Stimulated activated naive CD8-positive, alpha-beta T cell treated with anti-CD3 and anti-CD28 coated beads, Interleukin-15, Interleukin-2, amounts not matched to agents 100 U/mL and 50 U/mL, for 24 hours (primary cell): ENCODE data around the gene NUMA1.

Experiments
- ATAC-seq: fragments of 150-1000 bp; cut with Tn5 transposase; one replicate; pipeline ENCODE4 v1.10.0; 2021
- DNase-seq: peaks from one replicate; pipeline ENCODE4 v3.0.0; 2021

Gene NUMA1

DNA sequence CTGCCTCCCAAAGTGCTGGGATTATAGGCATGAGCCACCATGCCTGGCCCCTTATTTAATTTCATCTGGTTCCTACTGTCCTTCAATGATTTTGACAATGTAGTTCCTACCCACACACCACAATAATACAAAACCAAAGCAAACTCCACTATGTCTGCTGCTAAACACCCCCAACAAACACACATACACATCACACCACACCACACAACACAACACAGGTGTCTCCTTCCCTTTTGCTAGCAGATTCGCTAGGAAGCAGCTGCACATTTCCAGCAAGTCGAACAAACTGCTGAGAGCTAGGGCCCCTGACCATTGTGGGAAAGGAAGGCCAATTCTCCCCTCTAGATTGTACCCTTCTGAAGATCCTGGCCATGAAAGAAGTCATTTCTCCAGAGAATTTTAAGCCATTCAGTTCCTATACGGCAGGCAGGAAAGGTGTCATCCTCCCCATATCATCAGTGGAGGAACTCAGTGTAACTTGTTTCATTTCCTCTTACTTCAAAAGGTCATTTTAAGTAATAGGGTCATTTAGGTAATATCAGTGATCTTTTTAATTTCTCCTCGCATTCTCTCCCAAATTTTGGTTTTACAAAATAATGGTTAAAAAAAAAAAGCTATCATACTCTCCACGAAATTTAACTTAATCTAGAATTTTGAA lies 18.5 kb downstream of the NUMA1 start:
- DNase-seq (no peak), ATAC-seq (no peak)

DNA sequence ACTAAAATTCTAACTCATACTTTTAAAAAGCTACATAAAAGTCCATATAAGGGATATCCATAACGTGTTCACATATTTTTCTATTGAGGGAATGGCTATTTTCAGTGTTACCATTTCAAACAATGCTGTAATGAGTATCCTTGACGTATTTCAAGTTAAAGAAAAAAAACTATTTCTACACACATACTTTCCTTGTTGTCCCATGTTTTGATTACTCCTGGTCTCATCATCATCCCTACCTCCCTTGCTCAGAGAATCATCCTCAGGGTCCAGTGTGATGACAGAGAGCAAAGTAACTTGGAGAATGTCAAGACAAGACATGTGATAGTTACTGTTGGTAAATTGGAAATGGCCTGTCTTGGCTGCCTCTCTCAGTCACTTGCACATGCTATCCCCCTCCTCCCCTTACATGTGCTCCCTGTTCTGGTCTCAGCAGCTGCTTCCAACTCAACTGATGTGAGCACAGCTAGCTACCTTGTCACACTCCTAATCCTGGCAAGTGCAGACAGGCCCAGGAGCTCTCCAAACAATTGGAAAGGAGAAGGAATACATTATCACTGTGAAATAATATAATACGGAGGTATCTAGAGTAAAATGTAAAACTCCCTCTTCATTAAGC lies 21.8 kb downstream of the NUMA1 start:
- DNase-seq (no peak), ATAC-seq (no peak)

DNA sequence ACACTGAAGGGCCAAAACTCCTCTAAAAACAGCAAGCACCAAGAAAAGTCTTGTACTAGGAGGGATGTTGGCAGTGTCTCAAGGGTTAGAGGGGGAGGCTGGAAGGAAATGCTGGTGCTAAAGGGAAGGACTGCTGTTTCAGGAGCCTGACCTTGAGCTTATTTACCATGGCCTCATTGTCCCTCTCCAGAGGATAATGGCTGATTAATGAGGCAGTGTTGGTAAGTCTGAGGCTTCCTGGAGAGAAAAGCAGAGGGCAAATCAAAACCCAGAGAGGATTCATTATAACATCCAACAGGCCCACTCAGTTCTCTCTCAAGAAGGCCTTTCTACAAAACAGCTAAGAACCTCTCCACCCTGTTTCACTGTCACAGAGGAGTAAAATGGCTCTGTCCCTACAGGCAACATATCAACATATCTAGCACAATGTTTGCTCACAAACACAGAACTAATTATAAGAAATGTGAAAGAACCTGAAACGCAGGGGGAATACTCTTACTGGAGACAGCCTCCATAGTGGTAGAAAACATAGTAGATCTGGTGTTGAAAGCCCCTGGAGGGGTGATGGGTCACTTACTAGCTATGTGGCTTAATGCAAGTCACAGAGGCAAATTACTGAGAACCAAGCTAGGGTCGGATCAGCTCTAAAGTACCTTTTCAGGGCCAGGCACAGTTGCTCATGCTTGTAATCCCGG lies 31.4 kb downstream of the NUMA1 start:
- no peak for DNase-seq
- ATAC-seq: no peak

DNA sequence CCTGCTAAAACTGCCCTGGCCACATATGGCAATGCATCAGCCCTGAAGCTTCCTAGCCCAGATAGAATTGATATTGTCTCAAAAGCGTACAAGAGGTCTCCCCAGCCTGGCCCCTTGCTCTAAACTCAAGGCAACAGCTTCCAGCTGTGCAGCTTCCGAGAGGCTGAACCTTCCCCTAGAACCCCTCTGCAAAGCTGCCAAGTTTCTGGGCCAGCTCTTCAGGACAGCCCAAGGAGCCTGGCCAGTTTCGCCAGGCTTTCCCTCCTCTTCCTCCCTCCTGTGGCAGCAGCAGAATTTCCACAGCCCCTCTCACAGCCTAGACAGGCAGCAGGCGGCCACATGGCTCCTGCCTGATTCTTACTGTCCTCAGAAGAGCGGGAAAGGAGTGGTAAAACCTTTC lies 34.5 kb downstream of the NUMA1 start:
- ATAC-seq (no peak), DNase-seq (no peak)

DNA sequence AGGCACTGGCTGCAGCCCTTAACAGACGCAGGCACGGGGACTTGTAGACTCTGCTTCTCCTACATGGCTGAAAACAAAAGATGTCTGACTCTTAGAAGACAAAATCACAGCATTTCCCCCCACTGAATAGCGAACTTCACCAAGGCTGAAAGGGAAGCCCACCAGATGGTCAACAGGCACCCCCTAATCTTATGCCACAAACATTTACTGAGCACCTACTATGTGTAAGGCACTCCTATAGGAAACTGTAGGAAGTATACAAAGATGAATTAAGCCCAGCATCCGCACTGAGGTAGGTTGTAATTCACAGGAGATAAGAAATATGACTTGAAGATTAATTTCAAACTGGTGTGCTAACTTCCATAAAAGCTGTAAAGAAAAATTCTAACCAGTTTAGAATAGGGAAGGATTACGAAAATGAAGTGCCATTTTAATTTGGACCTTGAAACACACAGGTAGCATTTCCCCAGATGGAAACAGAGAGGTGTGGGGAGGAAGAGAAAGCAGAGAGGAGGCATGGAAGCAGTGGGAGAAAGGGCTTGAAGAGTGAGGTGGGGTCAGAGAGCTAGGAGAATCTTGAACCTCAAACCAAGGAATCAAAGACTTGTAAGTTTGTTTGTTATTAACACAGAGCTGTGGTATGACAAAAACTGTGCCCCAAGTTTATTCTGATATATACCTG lies 38.1 kb downstream of the NUMA1 start:
- no peak for ATAC-seq

DNA sequence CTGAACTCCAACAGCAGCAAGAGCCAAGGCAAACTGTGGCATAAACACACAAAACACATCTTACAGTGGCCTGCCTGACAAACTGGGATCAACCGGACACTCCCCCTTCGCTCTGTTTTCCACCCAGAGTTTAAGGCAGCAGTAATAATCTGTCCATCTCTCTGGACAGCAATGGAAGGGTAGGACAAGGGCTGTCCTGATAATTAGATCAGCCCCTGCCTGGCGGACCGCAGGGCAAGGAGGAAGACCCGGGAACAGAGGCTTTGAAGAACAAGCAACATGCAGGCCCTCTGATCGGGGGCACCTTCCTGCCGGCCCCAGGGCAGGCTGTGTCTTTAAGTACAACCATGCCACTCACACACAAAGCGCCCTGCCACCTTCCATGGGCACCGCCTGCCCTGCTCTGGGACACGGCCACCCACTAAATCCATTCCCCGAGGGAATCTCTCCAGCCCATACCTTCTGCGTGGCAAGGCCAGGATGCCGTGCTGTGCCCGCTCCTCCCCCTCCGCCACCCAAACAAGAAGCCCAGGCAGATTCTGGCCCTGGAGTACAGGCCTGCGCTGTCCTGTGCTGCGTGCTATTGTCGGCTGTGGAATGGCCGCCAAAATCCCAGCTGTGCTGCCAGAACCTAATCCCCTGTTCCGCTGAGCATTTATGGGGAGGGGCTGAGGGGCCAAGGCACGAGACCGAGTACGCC lies 38.8 kb downstream of the NUMA1 start:
- DNase-seq: peak; percentile 37
- peak; percentile 51 for ATAC-seq

More for the DNA sequence above, 38.1 kb downstream of the NUMA1 start:
- DNase-seq: no peak

DNA sequence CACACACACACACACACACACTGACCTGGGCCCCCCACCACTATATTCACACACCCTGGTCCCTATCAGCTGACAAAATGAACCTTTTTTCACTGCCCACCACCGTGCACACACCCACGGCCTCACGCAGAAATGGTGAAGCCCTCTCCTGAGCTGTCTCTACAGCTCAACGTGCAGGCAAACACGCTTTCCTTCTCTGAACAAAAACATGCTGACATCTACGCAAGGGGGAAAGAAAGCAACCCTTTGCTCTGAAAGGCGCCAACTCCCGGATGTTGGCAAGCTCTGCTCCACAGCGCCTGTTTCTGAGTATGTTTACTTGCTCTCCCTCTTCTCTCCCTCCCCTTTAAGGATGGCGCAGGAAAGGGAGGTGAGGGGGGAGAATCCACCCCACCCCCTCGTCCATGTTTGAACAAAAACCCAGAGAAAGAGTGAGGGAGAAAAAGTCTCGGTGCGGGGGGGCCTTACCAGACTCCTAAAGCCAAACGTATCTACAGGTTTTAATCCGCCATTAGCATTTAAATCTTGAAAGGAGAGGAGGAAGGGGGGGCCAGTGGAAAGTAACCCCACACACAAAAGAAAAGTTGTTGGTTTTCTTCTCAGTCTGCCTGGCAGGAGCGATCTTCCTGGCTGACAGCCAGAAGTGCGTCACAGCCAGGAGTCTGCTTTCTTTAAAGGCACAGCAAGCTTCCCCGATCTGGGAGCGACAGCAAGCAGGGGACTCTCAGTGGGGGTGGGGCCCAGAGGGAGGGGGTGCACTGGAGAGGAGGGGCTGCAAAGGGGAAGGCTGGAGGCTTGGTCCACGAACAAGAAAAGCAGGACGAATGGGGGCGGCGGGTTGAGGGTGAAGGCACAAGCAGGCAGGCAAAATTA lies 39.6 kb downstream of the NUMA1 start:
- ATAC-seq (peak; percentile 61), DNase-seq (peak; percentile 81)

DNA sequence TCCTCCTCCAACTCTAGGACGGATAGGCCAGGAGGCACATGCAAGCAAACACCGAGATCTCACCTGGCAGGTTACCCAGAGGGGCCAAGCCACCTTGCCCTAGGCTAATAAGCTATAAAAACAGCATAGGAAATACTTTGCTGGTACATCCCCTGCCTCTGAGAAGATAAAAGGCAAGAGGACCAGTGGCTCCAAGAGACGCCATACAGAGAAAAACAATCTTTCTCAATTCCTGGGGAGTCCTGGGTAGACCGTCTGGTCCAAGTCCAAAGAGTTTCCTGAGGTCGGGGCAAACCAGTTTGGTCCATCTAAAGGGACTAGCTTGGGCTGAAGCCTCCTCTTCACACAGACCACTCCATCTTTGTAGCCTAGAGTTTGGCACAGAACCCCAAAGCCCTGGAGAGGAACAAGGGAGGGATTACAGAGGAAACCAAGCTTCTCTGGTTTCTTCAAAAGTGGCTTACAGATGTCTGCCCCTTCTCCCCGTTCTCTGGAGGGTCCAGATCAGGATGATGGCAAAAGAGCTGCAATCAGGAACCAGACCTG lies 40.4 kb downstream of the NUMA1 start:
- DNase-seq: peak; percentile 12
- ATAC-seq: no peak

DNA sequence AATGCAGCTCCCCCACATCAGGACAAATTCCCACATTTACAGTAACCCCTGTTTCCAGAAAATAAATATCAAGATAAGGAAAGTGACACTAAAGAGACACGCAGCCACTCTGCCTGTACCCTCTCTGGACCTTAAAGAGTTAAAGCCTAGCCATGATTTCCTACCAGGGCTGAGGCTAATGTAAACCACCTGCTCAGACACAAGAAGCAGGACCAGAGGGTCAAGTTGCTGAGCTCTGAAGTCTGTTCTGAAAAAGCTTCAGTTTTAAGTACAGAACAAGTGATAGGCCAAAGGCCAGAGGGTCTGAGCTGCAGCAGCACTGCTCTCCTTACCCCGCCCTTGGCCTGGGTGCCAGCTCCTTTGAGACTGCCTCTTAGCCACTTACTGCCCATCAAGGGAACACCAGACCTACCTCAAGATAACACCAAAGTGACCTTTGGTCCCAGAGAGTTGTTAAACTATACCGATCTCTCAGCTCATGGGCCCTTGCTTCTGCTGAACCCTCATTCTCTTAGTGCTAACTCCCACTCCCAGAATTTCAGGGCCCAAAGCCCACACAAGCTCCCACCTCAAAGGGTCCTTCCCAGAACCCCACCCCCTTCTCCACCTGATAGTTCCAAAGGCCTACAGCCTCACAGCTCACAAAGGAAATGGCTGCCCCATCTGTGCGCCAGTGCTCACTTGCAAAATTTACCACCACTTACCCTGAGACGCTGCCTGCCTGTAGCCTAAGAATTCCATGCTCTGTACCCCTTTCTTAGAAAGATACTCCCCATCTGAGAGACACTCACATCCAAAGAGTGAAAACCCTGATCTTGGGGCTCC lies 41.1 kb downstream of the NUMA1 start:
- peak; percentile 13 for DNase-seq
- ATAC-seq: no peak

DNA sequence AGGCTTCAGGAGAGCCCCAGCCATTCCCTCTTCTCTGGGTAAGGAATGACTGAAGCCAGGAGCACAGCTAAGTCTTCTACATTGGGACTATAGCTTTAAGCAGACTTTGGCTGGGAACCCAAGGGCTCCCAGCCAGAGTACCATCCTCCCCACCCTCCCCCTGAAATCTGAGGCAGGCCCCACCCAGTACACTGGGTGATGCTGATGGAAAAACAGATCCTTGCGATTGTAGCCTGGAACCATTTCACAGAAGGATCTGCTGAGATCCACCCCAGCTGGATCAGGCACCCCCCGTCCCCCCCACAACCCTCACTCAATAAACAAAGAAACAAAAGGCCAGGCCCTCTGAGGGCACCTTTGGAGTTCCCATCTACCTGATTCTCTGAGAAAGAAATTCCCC lies 41.9 kb downstream of the NUMA1 start:
- ATAC-seq (no peak), DNase-seq (no peak)

DNA sequence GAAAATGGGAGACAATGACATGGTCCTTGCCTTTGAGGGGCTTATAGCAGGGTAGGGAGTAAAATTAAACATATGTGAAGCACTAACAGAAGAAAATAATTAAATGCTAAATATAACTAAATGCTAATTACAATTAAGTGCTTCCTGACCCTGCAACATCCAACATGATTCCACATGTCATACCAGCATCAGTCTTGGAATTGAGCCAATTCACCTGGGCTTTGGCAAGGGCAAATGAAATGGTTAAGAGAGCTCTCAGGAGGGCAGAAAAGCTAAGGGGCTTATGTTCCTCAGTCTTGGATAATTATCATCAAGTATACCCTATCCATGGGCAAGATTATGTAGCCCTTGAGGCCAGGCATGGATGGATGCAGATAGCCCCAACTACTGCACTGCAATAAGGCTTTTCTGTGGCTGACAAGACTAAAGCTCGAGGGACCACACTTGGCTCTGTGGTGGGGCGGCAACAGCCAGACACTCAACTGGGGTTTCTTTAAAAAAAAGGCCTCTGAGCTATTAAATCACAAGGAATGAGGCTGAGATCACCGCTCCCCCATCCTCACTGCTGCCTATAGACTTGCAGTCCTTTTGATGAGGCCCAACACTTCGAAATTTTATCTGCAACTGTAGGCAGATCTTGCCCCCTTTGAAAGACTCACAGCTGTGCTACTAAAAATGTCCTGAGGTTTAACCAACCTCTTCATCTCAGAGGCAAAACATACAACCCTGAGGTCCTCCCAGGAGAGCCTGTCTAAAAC lies 42.6 kb downstream of the NUMA1 start:
- ATAC-seq (no peak), DNase-seq (no peak)

DNA sequence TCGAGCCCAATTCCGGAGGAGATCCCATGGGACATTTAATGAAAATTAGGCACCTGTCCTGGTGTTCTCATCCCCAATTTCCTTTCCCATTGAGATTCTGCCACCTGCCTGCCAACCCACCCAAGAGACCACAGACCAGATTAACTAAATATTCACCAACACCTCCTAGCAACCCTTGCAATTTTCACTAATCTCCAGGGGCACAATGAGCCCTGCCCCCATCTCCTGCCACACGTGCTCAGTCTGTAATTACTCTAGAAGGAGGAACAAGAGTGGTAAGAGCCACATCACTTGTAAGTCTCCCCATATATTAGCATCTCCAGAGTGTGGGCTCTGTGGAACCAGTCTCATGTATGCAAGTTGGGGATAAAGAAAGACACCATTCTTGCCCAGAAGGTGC lies 43.7 kb downstream of the NUMA1 start:
- no peak for DNase-seq
- no peak for ATAC-seq

DNA sequence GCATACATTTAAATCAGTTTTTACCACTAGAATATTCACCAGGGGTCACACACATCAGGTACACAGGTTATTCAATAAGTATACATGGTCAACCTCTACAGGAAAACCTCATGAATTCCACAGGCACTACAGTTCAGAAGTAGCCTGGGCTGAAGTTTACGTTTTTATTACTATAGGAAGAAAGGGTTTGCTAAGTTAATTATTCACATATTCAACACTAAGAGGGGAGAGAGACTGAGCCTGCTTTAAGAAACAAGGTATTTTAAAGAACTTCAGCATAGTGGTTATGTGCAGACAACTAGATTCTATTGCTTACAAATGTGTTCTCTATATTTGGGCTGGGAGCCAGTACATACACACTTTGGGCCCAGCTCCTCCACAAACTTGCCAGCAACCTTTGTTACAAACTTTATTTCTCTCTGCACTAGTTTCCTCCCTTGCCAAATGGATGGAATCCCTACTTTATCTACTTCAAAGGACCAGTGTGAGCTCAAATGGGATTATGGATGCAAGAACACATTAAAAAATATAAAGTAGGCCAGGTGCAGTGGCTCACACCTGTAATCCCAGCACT lies 49.8 kb downstream of the NUMA1 start:
- DNase-seq: no peak

DNA sequence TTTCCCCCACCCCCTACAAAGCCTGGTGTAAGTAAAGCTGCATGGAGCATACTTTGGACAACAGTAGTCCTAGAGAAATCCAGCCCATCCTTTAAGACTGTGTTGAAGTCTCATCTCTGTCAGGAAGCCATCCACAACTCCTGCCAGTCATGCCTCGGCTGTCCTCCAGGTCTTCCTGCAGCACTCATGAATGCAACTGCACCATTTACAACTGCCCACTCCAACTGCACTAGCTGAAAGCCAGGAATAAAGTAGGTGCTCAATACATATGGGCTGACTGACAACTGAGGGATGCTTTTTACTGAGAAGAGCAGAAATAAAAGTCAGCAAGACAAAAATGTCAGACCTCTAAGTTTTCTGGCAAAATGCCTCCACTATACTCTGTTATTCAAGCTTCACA lies 54.3 kb downstream of the NUMA1 start:
- no peak for DNase-seq
- no peak for ATAC-seq

More for the DNA sequence above, 49.8 kb downstream of the NUMA1 start:
- no peak for ATAC-seq

DNA sequence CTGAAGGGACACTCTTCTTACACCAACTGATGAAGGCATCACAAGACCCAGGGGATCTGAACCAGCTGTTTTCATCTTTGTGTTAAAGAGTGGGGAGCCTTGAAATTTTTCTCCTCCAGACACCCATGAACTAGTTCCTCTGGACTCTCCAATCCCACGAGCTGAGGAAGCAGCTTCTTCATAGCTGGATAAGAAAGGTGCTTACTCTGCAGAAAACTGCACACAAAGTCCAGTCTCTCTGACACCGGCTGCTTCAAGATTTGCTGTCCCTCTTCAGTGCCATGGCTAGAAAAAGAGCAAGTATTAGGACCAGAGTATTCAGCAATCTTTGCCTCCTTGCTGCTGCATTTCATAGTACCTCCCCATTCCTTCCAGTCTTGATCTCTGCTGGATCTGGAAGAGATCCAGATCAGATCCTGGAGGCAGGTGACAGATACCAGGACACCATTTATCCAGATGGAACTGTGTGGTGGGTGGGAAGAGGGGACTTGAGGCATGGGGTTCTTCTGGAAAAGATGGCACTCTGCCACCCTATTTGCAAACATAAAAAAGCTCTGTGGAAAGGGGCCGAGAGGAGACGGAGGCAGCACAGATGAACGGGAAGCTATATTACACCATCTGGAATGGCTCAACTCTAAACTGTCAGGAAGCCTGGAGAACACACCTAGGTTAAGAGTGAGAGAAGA lies 56.1 kb downstream of the NUMA1 start:
- ATAC-seq (no peak), DNase-seq (no peak)

DNA sequence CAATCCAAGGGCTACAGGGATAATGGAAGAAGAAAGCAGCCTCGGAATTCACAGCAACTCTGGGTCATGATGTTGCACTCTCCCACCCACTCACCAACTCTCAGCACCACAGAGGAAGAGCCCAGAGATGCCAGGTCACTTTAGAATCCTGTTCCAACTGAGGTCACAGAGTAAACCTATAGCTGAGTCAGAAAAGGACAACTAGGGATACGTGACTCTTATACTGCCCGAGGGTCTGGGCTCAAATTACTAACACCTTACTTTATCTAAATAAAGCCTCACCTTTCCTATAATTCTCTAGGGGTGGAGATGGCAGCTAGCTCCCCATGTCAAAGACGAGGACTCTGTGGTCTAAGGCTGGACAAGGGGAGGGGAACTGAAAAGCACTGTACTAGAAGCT lies 57.0 kb downstream of the NUMA1 start:
- DNase-seq (no peak), ATAC-seq (no peak)

DNA sequence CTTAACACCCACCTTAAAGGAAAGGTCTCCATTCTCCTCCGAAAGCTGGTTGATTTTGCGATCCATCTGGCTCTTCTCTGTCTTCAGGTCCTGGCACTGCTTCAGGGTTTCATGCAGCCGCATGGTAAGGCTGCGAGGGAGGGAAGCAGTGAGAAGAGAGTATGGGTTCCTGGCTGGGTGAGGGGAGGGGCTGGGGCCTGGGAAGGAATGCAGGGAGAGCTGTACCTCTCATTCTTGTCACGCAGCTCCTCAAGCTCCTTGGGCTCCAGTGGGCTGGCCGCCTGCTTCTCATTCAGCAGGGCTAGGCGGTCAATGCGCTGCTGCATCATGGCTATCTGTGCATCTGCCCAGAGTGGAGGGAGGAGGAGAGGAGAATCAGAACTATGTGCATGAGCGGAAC lies 62.2 kb downstream of the NUMA1 start:
- DNase-seq: no peak
- no peak for ATAC-seq

DNA sequence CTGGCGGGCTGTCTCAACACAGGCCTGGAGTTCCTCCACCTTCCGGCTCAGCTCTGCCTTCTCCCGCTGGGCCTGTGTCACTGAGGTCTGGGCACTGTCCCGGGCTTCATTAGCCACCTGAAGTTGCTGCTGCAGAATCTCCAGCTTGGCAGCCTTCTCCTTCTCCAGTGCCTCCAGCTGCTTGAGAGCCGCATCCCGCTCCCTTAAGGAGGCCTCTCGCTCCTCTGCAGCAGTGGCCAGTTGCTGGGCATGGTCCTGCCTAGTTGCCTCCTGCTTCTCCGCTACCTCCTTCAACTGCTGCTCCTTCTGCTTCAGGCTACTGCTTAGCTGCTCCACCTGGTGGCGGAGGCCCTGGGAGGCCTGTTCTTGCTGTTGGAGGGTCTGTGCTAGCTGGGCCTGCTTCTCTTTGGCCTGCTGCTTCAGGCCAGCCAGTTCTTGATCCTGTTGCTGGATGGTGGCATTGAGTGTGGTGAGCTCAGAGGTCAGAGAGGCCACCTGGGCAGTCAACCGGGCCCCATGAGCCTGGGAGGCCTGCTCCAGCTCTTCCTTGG lies 64.8 kb downstream of the NUMA1 start:
- DNase-seq: no peak
- ATAC-seq: no peak
